H1 (cell line): ENCODE data around the gene EPHA1. TPM values are rescaled to one million over a fixed set of nuclear protein-coding genes. Genes with fewer than 3 reads are reported as not detected.

ENCODE experiments used
- CTCF ChIA-PET: fragments of 300-600 bp; sonication (Branson Sonifier 250); formaldehyde crosslinking; loops from one replicate; lab custom pipeline; 2021; ENCODE audit not compliant: partially characterized antibody; lab: Charles Lee
- POLR2A ChIA-PET: fragments of 300-600 bp; sonication (Branson Sonifier 250); formaldehyde crosslinking; loops from one replicate; lab custom pipeline; 2021; ENCODE audit warnings: inconsistent platforms; ENCODE audit not compliant: partially characterized antibody; lab: Charles Lee
- DNase-seq, 2 experiments: peaks; one replicate each; pipeline versions ENCODE4 v3.0.0 to v3.0.0-alpha.2; 2010 to 2022; ENCODE audit warnings: low spot score in 2 of 2, low read depth in 1 of 2, mixed read lengths in 1 of 2
- FAIRE-seq: peaks from 2 replicates; lab custom pipeline; 2011; peaks lifted over from hg19 to GRCh38; lab: Jason Lieb, UNC
- H2AFZ ChIP-seq: 2 replicates; pipeline ENCODE4 v1.8.1; 2012; ENCODE audit warnings: low read length, inconsistent platforms
- H2AK5ac ChIP-seq: 2 replicates; pipeline ENCODE4 v1.6.1; 2013; ENCODE audit warnings: low read depth, low read length
- H2BK120ac ChIP-seq: replicated peaks from 2 replicates; pipeline ENCODE3; 2013; ENCODE audit warnings: low read depth, low read length, inconsistent platforms
- H2BK12ac ChIP-seq: 2 replicates; pipeline ENCODE4 v1.6.1; 2013; ENCODE audit warnings: low read depth, low read length
- H2BK15ac ChIP-seq: 2 replicates; pipeline ENCODE4 v1.6.1; 2013; ENCODE audit warnings: low read length
- H2BK20ac ChIP-seq: 2 replicates; pipeline ENCODE4 v1.6.1; 2013; ENCODE audit warnings: low read length
- H2BK5ac ChIP-seq: 2 replicates; pipeline ENCODE4 v1.6.1; 2013; ENCODE audit warnings: low read depth, low read length
- H3K14ac ChIP-seq: 2 replicates; pipeline ENCODE4 v1.6.1; 2013; ENCODE audit warnings: inconsistent platforms; ENCODE audit not compliant: insufficient read length
- H3K18ac ChIP-seq: 2 replicates; pipeline ENCODE4 v1.6.1; 2013; ENCODE audit warnings: low read length; ENCODE audit errors: extremely low read depth
- H3K23ac ChIP-seq: 2 replicates; pipeline ENCODE4 v1.6.1; 2013; ENCODE audit warnings: inconsistent platforms; ENCODE audit not compliant: insufficient read length
- H3K23me2 ChIP-seq: 2 replicates; pipeline ENCODE4 v1.6.1; 2013; ENCODE audit warnings: low read depth, low read length
- H3K27ac ChIP-seq: 2 replicates; pipeline ENCODE4 v1.6.1; 2011; ENCODE audit warnings: low read depth, low read length, inconsistent platforms
- H3K27me3 ChIP-seq, 4 experiments: replicated peaks in 1 of 4; 1 replicate in 1 of 4; 2 replicates in 3 of 4; pipeline versions ENCODE4 v1.6.1 to v1.8.1; 2011 to 2013; ENCODE audit warnings: low read length in 3 of 4, mild to moderate bottlenecking in 3 of 4, inconsistent platforms in 2 of 4, mixed read lengths in 2 of 4, moderate library complexity in 1 of 4; ENCODE audit not compliant: control insufficient read depth in 3 of 4, insufficient read depth in 3 of 4; ENCODE audit errors: extremely low read depth in 1 of 4
- H3K36me3 ChIP-seq, 4 experiments: 2 replicates each; pipeline versions ENCODE4 v1.6.1 to v1.8.1; 2011 to 2013; ENCODE audit warnings: mild to moderate bottlenecking in 4 of 4, low read length in 3 of 4, moderate library complexity in 2 of 4, control low read depth in 1 of 4, inconsistent platforms in 1 of 4; ENCODE audit not compliant: insufficient read depth in 4 of 4, control insufficient read depth in 2 of 4
- H3K4ac ChIP-seq: replicated peaks from 2 replicates; pipeline ENCODE3; 2013; ENCODE audit warnings: low read length, low read depth, mixed read lengths, inconsistent platforms; ENCODE audit not compliant: insufficient read length
- H3K4me1 ChIP-seq, 4 experiments: replicated peaks in 1 of 4; 1 replicate in 1 of 4; 2 replicates in 3 of 4; pipeline versions ENCODE4 v1.6.1 to v1.8.1; 2011 to 2013; ENCODE audit warnings: low read length in 3 of 4, inconsistent platforms in 2 of 4, mixed read lengths in 1 of 4; ENCODE audit not compliant: insufficient read depth in 4 of 4, control insufficient read depth in 3 of 4
- H3K4me2 ChIP-seq, 2 experiments: 2 replicates each; pipeline versions ENCODE4 v1.6.1 to v1.8.1; 2011 to 2013; ENCODE audit warnings: low read depth in 2 of 2, low read length in 2 of 2, control low read depth in 1 of 2, inconsistent platforms in 1 of 2, mild to moderate bottlenecking in 1 of 2; ENCODE audit not compliant: insufficient read depth in 1 of 2
- H3K4me3 ChIP-seq, 4 experiments: fragments of 200-600, 300-600 bp in 1 of 4; sonication (generic), shearing (Covaris generic), sonication (Bioruptor Twin) in 1 of 4; 2 replicates each; pipeline versions ENCODE4 v1.5.1 to v1.8.1; 2011 to 2016; ENCODE audit warnings: low read length in 4 of 4, low read depth in 3 of 4, control low read depth in 2 of 4, inconsistent platforms in 2 of 4, mild to moderate bottlenecking in 2 of 4, mixed read lengths in 1 of 4, moderate library complexity in 1 of 4; ENCODE audit not compliant: insufficient read depth in 2 of 4; ENCODE audit errors: extremely low read depth in 1 of 4
- H3K56ac ChIP-seq: replicated peaks from 2 replicates; pipeline ENCODE3; 2013; ENCODE audit warnings: low read depth, mild to moderate bottlenecking, mixed read lengths, low read length, inconsistent platforms; ENCODE audit not compliant: insufficient read length
- H3K79me1 ChIP-seq: 2 replicates; pipeline ENCODE4 v1.6.1; 2013; ENCODE audit warnings: low read depth, low read length, control low read depth
- H3K79me2 ChIP-seq, 2 experiments: 2 replicates each; pipeline versions ENCODE4 v1.6.1 to v1.8.1; 2012 to 2013; ENCODE audit warnings: low read length in 2 of 2, mild to moderate bottlenecking in 2 of 2, inconsistent platforms in 1 of 2; ENCODE audit not compliant: insufficient read depth in 2 of 2, control insufficient read depth in 1 of 2
- H3K9ac ChIP-seq, 4 experiments: replicated peaks in 1 of 4; 1 replicate in 1 of 4; 2 replicates in 3 of 4; pipeline versions ENCODE4 v1.6.1 to v1.8.1; 2011 to 2013; ENCODE audit warnings: low read depth in 3 of 4, low read length in 3 of 4, control low read depth in 2 of 4, mild to moderate bottlenecking in 2 of 4, moderate library complexity in 2 of 4, inconsistent platforms in 1 of 4; ENCODE audit errors: extremely low read depth in 1 of 4
- H3K9me3 ChIP-seq, 2 experiments: 2 replicates each; pipeline versions ENCODE4 v1.6.1 to v1.8.1; 2012 to 2013; ENCODE audit warnings: mild to moderate bottlenecking in 2 of 2, moderate library complexity in 2 of 2, control low read depth in 1 of 2, inconsistent platforms in 1 of 2, low read depth in 1 of 2, low read length in 1 of 2, mixed read lengths in 1 of 2; ENCODE audit not compliant: insufficient read depth in 2 of 2
- H4K20me1 ChIP-seq, 2 experiments: replicated peaks in 1 of 2; 2 replicates each; pipeline versions ENCODE3 to v1.8.1; 2011 to 2013; ENCODE audit warnings: inconsistent platforms in 2 of 2, low read length in 2 of 2, mild to moderate bottlenecking in 1 of 2; ENCODE audit not compliant: insufficient read depth in 2 of 2, control insufficient read depth in 1 of 2
- H4K5ac ChIP-seq: 2 replicates; pipeline ENCODE4 v1.6.1; 2013; ENCODE audit warnings: low read length, low read depth, mixed read lengths, inconsistent platforms; ENCODE audit not compliant: insufficient read length
- H4K8ac ChIP-seq: 2 replicates; pipeline ENCODE4 v1.8.0; 2013; ENCODE audit warnings: mild to moderate bottlenecking, moderate library complexity, low read length, inconsistent platforms; ENCODE audit not compliant: insufficient read depth; ENCODE audit errors: extremely low read depth
- H4K91ac ChIP-seq: replicated peaks from 2 replicates; pipeline ENCODE3; 2013; ENCODE audit warnings: low read length, mixed read lengths, inconsistent platforms; ENCODE audit not compliant: insufficient read length
- BRCA1 ChIP-seq: IDR thresholded peaks from 2 replicates; pipeline ENCODE4 v1.6.1; 2012; ENCODE audit warnings: low read depth, low read length, improper control_type of control experiment
- CBX5 ChIP-seq: fragments of 300-800, 300-1000 bp; sonication (generic); IDR thresholded peaks from 2 replicates; pipeline ENCODE4 v1.7.1; 2016; ENCODE audit warnings: antibody characterized with exemption, low read length, low read depth
- EGR1 ChIP-seq: IDR thresholded peaks from 2 replicates; pipeline ENCODE4 v1.6.1; 2011; ENCODE audit warnings: low read depth, low read length, borderline replicate concordance
- PHF8 ChIP-seq: fragments of 200-600 bp; sonication (generic); conservative IDR thresholded peaks from 2 replicates; pipeline ENCODE4 v1.7.1; 2012; ENCODE audit warnings: low read depth, mild to moderate bottlenecking, inconsistent platforms, low read length, moderate library complexity
- WGBS, 2 experiments: shearing (Covaris generic) in 1 of 2; methylation state at CpG; one replicate each; pipeline versions ENCODE4 v1.1.6 to v1.1.7; 2013 to 2015; ENCODE audit warnings: low lambda C conversion rate in 2 of 2, mixed read lengths in 2 of 2, inconsistent platforms in 1 of 2, low coverage in 1 of 2, missing lambda C conversion rate in 1 of 2; ENCODE audit not compliant: insufficient replicate concordance in 2 of 2, insufficient coverage in 1 of 2, insufficient read length in 1 of 2; ENCODE audit errors: extremely low coverage in 1 of 2, missing lambda C conversion rate in 1 of 2; 5-methylcytosine and 5-hydroxymethylcytosine counted together
- polyA plus RNA-seq, 7 experiments: library from polyadenylated mRNA; depleted of rRNA in 3 of 7; stranded (reverse) in 5 of 7; unstranded in 2 of 7; fragments of >200 nt in 5 of 7; fragments of 200-250 nt in 2 of 7; gene quantifications; 1 replicate in 5 of 7; 2 replicates in 1 of 7; 4 replicates in 1 of 7; pipeline versions ENCODE4 v1.2.1 to v1.2.3, GENCODE V29; 2011 to 2013; ENCODE audit warnings: missing spikeins in 2 of 7, mixed read lengths in 2 of 7
- total RNA-seq: library from RNA; stranded (reverse); fragmentation: NEBNext Ultra II Directional; extraction: Animal tissue kit (Norgen Biotek cat#: 25700); gene quantifications from 2 replicates; pipeline ENCODE4 v1.2.1, GENCODE V29; 2021

EPHA1 gene
- total and polyA plus RNA-seq, 2 of the 8 experiments (the other 6 are each of a cell fraction or from before 2014, with no cell fraction given), result 86.5 to 133 TPM

DNA sequence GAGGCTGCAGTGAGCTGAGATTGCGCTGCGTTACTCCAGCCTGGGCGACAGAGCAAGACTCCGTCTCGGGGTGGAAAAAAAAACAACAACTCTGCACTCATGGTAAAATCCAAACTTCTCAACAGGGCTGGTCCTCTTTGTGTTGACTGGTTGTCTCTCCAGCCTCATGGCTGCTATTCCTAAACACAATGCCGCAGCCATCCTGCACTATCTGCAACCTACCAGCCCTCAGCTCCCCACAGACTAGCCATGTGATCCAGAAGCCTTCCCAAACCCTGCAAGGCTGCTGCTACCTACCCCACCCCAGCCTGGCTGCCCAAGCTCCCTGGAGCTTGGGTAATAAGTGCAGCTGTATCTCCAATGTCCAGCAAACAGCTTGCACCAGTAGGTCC is 15.8 kb downstream of the EPHA1 start:
- Histone ChIP-seq H3K56ac (no peak overlapping the region), H4K91ac (no peak overlapping the region), H2BK5ac (no peak overlapping the region), H2AK5ac (no peak overlapping the region), H4K5ac (no peak overlapping the region), H3K4me3 (no peak overlapping the region), H3K9ac (no peak overlapping the region), H3K4me1 (no peaks in the 10 kb centered on the region; a peak in 1 of 7 replicates), H2BK120ac (no peak overlapping the region), H3K79me1 (peaks cover 5% of the 10 kb centered on the region), H4K8ac (no peak overlapping the region), H3K4ac (no peak overlapping the region), H3K79me2 (no peaks in the 10 kb centered on the region), H4K20me1 (peaks cover 30 to 47% of the 10 kb centered on the region in 2 experiments), H2BK20ac (no peak overlapping the region), H3K9me3 (no peaks in the 10 kb centered on the region), H3K4me2 (no peak overlapping the region), H3K18ac (no peak overlapping the region), H3K23ac (no peak overlapping the region), H3K23me2 (no peaks in the 10 kb centered on the region), H3K36me3 (peaks cover 41 to 94% (median 85%) of the 10 kb centered on the region in 4 experiments), H2BK12ac (no peak overlapping the region), H3K27ac (no peak overlapping the region), H2AFZ (no peak overlapping the region), H3K14ac (no peak overlapping the region), H2BK15ac (no peak overlapping the region), H3K27me3 (no peaks in the 10 kb centered on the region)
- 99% methylated on average over 6 of the region's 6 CpGs; no CpG with 5 or more reads in 1 of the 2 experiments for WGBS, 2 experiments
- DNase-seq (no peak), FAIRE-seq (no peak)
- ChIA-PET CTCF (interaction anchor here (0.5 to 23.5 kb wide), 10 partner anchors 13 to 762 kb away, joined by 3 to 359 read pairs (median 4); partner anchors contain the start of genes CASP2, EPHA1 and ZYX), POLR2A (interaction anchor here (0.6 to 25.2 kb wide), 9 partner anchors 10 to 517 kb away, joined by 3 to 518 read pairs (median 5); partner anchors contain the start of genes EPHA1, FAM131B and ZYX)
- TF ChIP-seq PHF8 (no peak), EGR1 (no peak), BRCA1 (no peak), CBX5 (no peak)
